ENCODE data around the gene BPNT1. TPM values are rescaled to one million over a fixed set of nuclear protein-coding genes. Genes with fewer than 3 reads are reported as not detected.
"Not testable (repeated sequence)": the region's sequence is repeated elsewhere in the genome, so short reads cannot be mapped to it uniquely, and the experiment has no call there.

BPNT1 gene
- total and polyA plus RNA-seq, 2 donors (not counting 3 experiments of a cell fraction or from before 2014, with no cell fraction given): 20.3 to 29.0 TPM

DNA sequence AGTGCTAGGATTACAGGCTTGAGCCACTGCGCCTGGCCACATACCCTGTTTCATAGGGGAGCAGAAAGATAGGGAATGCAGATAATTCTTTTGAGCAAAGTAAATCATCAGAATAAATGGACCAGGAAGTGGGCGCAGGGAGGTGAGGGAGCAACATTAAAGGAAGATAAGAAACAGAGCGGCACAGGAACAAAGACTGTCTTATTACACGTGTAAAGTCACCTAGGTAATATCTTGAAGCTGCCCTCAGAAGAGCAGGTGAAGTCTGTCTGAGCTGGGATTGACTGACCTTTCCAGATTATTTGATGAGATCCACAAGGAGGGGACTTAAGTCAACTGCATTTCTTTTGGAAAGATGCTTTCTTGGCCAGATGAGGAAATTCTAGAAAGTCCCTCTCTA lies 50.9 kb downstream of the BPNT1 start:
- dilution Hi-C loops (cut with MboI; ENCODE audit: extremely low pct_ligation_motif_present, low sequenced_read_pairs) (no loop called here), intact Hi-C loops (cut with micrococcal nuclease) (no loop called here)
- ChIA-PET POLR2A (no interaction called here), CTCF (interaction anchor here (0.7 to 1.1 kb wide), 3 partner anchors 26 to 75 kb away, joined by 3 to 4 read pairs (median 3); no protein-coding TSS in a partner anchor)
- no peak overlapping the region for H3K27ac ChIP-seq (ENCODE audit: insufficient read depth, low read depth, low read length)
- no peak for DNase-seq (ENCODE audit: low read depth, low spot score)
- peaks cover 6 to 9% of the 10 kb centered on the region in 2 experiments for H3K36me3 ChIP-seq (ENCODE audit: control insufficient read depth in 2 of 2, extremely low read depth in 1 of 2, insufficient read depth in 2 of 2, low read length in 2 of 2)
- no peaks in the 10 kb centered on the region for H3K27me3 ChIP-seq (ENCODE audit: control insufficient read depth in 2 of 2, insufficient read depth in 2 of 2, low read length in 2 of 2)
- H3K9ac ChIP-seq (replicated peaks; ENCODE audit: extremely low read depth, insufficient read depth, low read length): no peak overlapping the region
- BruUV-seq (replicated peaks): no TSS peak
- no peaks in the 10 kb centered on the region for H4K20me1 ChIP-seq (replicated peaks; ENCODE audit: control insufficient read depth, extremely low read depth, insufficient read depth, low read length)
- H3K4me2 ChIP-seq (ENCODE audit: insufficient read depth, low read length): no peak overlapping the region
- H3K4me1 ChIP-seq (ENCODE audit: control insufficient read depth, extremely low read depth, insufficient read depth, low read length): no peaks in the 10 kb centered on the region
- no peak for TF ChIP-seq JUN (IDR thresholded peaks at IDR 0.05; ENCODE audit: borderline replicate concordance, insufficient read depth, insufficient read length, low read depth)
- no peak for TF ChIP-seq POLR2AphosphoS5 (IDR thresholded peaks at IDR 0.05; ENCODE audit: insufficient read depth, low read depth, low read length)
- TF ChIP-seq CTCF (IDR thresholded peaks at IDR 0.05; ENCODE audit: extremely low read depth in 1 of 2, insufficient read depth in 1 of 2, low read depth in 1 of 2, low read length in 2 of 2): no peak
- no peak for TF ChIP-seq POLR2A (IDR thresholded peaks at IDR 0.05; ENCODE audit: low read depth, low read length)
- TF ChIP-seq GATA2 (IDR thresholded peaks at IDR 0.05; ENCODE audit: insufficient read depth, insufficient read length, low read depth, low read length): no peak
- no peak for TF ChIP-seq FOS (IDR thresholded peaks at IDR 0.05; ENCODE audit: borderline replicate concordance, insufficient read depth, low read length)
- no peak for TF ChIP-seq MAX (IDR thresholded peaks at IDR 0.05; ENCODE audit: insufficient read depth, insufficient read length)
- TF ChIP-seq EZH2 (IDR thresholded peaks at IDR 0.05; ENCODE audit: borderline replicate concordance, low read depth, low read length, severe bottlenecking): no peak
- TF ChIP-seq MYC (IDR thresholded peaks at IDR 0.05; ENCODE audit: low read depth, low read length): no peak
- no peaks in the 10 kb centered on the region for H3K9me1 ChIP-seq (replicated peaks; ENCODE audit: control insufficient read depth, extremely low read depth, insufficient read depth, low read length)
- no peak overlapping the region for H3K4me3 ChIP-seq (replicated peaks in 1 of 3; ENCODE audit: insufficient read depth in 1 of 3, low read depth in 1 of 3, low read length in 3 of 3)
- no peak overlapping the region for H2AFZ ChIP-seq (ENCODE audit: low read depth, low read length)
- no peak for FAIRE-seq
- no peaks in the 10 kb centered on the region for H3K9me3 ChIP-seq (replicated peaks; ENCODE audit: control insufficient read depth, insufficient read depth, low read length)
- H3K79me2 ChIP-seq (ENCODE audit: control insufficient read depth, insufficient read depth, low read length): peaks cover 63% of the 10 kb centered on the region

DNA sequence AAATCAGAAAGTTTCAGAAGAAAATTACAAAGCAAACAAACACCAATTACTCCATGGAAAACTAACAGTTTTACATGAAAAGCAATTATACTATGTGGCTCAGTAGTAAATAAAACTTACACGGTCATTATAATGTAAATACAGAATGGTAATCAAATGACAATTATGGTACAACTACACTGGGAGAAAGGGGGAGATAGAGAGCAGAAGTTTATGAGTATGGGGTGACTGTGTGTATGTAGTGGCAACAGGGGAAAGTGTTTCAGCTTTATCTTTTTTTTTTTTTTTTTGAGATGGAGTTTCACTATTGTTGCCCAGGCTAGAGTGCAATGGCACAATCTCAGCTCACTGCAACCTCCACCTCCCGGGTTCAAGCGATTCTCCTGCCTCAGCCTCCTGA lies 51.8 kb downstream of the BPNT1 start:
- CTCF ChIA-PET: interaction anchor here (1.1 kb wide), 1 partner anchor 25 kb away, joined by 3 read pairs; no protein-coding TSS in a partner anchor
- H3K9me3 ChIP-seq (replicated peaks; ENCODE audit: control insufficient read depth, insufficient read depth, low read length); H4K20me1 ChIP-seq (replicated peaks; ENCODE audit: control insufficient read depth, extremely low read depth, insufficient read depth, low read length); H3K9me1 ChIP-seq (replicated peaks; ENCODE audit: control insufficient read depth, extremely low read depth, insufficient read depth, low read length); H3K4me2 ChIP-seq (ENCODE audit: insufficient read depth, low read length); H3K36me3 ChIP-seq (ENCODE audit: control insufficient read depth in 2 of 2, extremely low read depth in 1 of 2, insufficient read depth in 2 of 2, low read length in 2 of 2); H3K9ac ChIP-seq (replicated peaks; ENCODE audit: extremely low read depth, insufficient read depth, low read length); dilution Hi-C loops (cut with MboI; ENCODE audit: extremely low pct_ligation_motif_present, low sequenced_read_pairs); POLR2A ChIA-PET; H2AFZ ChIP-seq (ENCODE audit: low read depth, low read length); intact Hi-C loops (cut with micrococcal nuclease); H3K27me3 ChIP-seq (ENCODE audit: control insufficient read depth in 2 of 2, insufficient read depth in 2 of 2, low read length in 2 of 2); H3K4me3 ChIP-seq (replicated peaks in 1 of 3; ENCODE audit: insufficient read depth in 1 of 3, low read depth in 1 of 3, low read length in 3 of 3); BruUV-seq (replicated peaks); FAIRE-seq; H3K4me1 ChIP-seq (ENCODE audit: control insufficient read depth, extremely low read depth, insufficient read depth, low read length); DNase-seq (ENCODE audit: low read depth, low spot score); H3K27ac ChIP-seq (ENCODE audit: insufficient read depth, low read depth, low read length): not testable (repeated sequence)
- H3K79me2 ChIP-seq (ENCODE audit: control insufficient read depth, insufficient read depth, low read length): peaks cover 55% of the 10 kb centered on the region

Data from endothelial cell of umbilical vein (primary cell).